HL-60 (cell line): ENCODE data around the gene CLUH.

Experiments used
- POLR2AphosphoS5 ChIP-seq: IDR thresholded peaks from 2 replicates; pipeline ENCODE4 v1.6.1; 2012; ENCODE audit warnings: low read depth
- TF ChIP-seq, protein P1 (sequence below): IDR thresholded peaks from one replicate; pipeline ENCODE4 v1.5.1; 2011; ENCODE audit warnings: low read length, control low read depth, inconsistent platforms; ENCODE audit not compliant: insufficient read depth

DNA sequence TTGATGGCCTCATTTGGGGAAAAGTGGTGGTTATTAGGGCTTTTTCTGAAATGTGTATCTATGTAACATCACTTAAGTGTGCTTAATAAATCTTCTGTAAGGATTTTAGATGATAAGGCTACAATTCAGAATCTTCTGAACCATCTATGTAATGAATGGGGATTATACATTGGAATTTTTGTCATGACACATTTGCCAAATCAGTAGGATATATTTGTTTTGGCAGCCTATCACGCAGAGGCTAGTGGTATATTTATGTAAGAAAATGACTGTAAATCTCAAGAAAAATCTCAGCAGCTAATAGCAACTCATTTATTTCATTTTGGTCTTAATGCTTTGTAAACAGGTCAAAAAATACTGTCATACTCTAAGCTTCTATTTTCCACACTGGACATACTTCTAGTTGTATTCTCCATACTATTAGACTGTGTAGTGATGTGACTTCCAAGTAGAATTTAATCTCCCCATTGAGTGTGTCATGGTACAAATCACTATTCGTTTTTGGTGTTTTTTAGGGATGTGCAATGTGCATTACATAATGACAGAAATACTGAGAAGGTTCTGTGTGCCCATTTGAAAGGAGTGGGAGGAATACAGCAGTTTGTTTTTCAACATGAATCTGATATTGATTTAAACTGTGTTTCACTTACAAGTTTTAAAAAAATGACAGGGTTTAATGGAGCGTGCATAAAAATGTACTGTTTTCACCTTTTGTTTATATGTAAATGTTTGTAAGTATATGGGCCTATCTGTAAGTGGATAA lies 29.2 kb downstream of the CLUH start:
- TF ChIP-seq, protein P1, sequence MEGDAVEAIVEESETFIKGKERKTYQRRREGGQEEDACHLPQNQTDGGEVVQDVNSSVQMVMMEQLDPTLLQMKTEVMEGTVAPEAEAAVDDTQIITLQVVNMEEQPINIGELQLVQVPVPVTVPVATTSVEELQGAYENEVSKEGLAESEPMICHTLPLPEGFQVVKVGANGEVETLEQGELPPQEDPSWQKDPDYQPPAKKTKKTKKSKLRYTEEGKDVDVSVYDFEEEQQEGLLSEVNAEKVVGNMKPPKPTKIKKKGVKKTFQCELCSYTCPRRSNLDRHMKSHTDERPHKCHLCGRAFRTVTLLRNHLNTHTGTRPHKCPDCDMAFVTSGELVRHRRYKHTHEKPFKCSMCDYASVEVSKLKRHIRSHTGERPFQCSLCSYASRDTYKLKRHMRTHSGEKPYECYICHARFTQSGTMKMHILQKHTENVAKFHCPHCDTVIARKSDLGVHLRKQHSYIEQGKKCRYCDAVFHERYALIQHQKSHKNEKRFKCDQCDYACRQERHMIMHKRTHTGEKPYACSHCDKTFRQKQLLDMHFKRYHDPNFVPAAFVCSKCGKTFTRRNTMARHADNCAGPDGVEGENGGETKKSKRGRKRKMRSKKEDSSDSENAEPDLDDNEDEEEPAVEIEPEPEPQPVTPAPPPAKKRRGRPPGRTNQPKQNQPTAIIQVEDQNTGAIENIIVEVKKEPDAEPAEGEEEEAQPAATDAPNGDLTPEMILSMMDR: no peak
- TF ChIP-seq POLR2AphosphoS5: no peak
